DND-41 (cell line): ENCODE results near the gene CD99L2.

ENCODE experiments used
- ATAC-seq: fragments of 200-7000 bp; cut with Tn5 transposase; 3 replicates; pipeline ENCODE4 v1.9.1; 2021; ENCODE audit warnings: low read depth; ENCODE audit not compliant: insufficient read depth
- DNase-seq: peaks from one replicate; pipeline ENCODE4 v3.0.0-alpha.2; 2020
- H2AFZ ChIP-seq: 2 replicates; pipeline ENCODE4 v1.6.0; 2012; ENCODE audit warnings: low read depth, low read length
- H3K27ac ChIP-seq: 2 replicates; pipeline ENCODE4 v1.5.1; 2012; ENCODE audit warnings: low read length, inconsistent platforms
- H3K27me3 ChIP-seq: fragments of 200-600 bp; sonication (generic); 2 replicates; pipeline ENCODE4 v1.6.0; 2012; ENCODE audit warnings: low read length, mild to moderate bottlenecking, inconsistent platforms; ENCODE audit not compliant: insufficient read depth, poor library complexity
- H3K36me3 ChIP-seq: 2 replicates; pipeline ENCODE4 v1.5.1; 2012; ENCODE audit warnings: low read length, inconsistent platforms; ENCODE audit not compliant: insufficient read depth
- H3K4me1 ChIP-seq: 2 replicates; pipeline ENCODE4 v1.5.1; 2012; ENCODE audit warnings: mild to moderate bottlenecking, low read length; ENCODE audit not compliant: insufficient read depth
- H3K4me2 ChIP-seq: 2 replicates; pipeline ENCODE4 v1.6.0; 2012; ENCODE audit warnings: mild to moderate bottlenecking, moderate library complexity, low read length, inconsistent platforms; ENCODE audit not compliant: insufficient read depth
- H3K4me3 ChIP-seq, 2 experiments: fragments of 200-600 bp in 1 of 2; shearing (Covaris generic) in 1 of 2; 2 replicates each; pipeline ENCODE4 v1.5.1; 2012 to 2016; ENCODE audit warnings: inconsistent platforms in 2 of 2, low read length in 2 of 2, mild to moderate bottlenecking in 2 of 2, low read depth in 1 of 2, moderate library complexity in 1 of 2
- H3K79me2 ChIP-seq: 2 replicates; pipeline ENCODE4 v1.6.0; 2012; ENCODE audit warnings: low read length, inconsistent platforms; ENCODE audit not compliant: insufficient read depth
- H3K9ac ChIP-seq: 2 replicates; pipeline ENCODE4 v1.6.0; 2012; ENCODE audit warnings: low read depth, mild to moderate bottlenecking, inconsistent platforms, low read length, moderate library complexity
- H3K9me3 ChIP-seq: 2 replicates; pipeline ENCODE4 v1.5.1; 2012; ENCODE audit warnings: low read length, moderate library complexity, mild to moderate bottlenecking, inconsistent platforms; ENCODE audit not compliant: insufficient read depth, severe bottlenecking
- H4K20me1 ChIP-seq: 2 replicates; pipeline ENCODE4 v1.6.0; 2012; ENCODE audit warnings: low read length; ENCODE audit not compliant: insufficient read depth
- EZH2 ChIP-seq: IDR thresholded peaks from 3 replicates; pipeline ENCODE4 v1.6.1; 2012; ENCODE audit warnings: borderline replicate concordance, low read depth, mild to moderate bottlenecking, moderate library complexity, low read length, inconsistent platforms; ENCODE audit not compliant: severe bottlenecking
- TF ChIP-seq, protein P1 (sequence below): IDR thresholded peaks from 2 replicates; pipeline ENCODE4 v1.5.1; 2012; ENCODE audit warnings: borderline replicate concordance, low read length, moderate library complexity, mild to moderate bottlenecking; ENCODE audit not compliant: poor library complexity, severe bottlenecking; ENCODE audit errors: extremely low read depth

CD99L2 gene

DNA sequence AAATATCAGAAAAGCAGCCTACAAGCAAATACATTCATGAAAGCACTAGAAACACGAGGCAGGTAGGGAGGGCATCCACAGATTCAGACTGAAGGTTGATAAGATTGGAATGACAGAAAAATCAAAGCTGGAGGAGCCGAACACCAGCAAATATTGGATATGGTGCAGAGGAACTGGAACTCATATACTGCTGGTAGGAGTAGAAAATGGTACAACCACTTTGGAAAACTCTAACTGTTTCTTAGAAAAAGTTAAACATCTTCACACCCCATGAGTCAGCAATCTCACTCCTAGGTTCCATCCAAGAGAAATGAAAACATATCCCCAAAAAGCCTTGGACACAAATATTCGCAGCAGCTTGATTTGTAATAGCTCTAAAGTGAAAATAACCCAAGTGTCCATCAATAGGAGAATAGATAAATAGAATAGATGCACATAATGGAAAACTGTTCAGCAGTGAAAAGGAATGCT lies 27.1 kb downstream of the CD99L2 start:
- H3K9me3 ChIP-seq = no peaks in the 10 kb centered on the region
- no peak overlapping the region for H2AFZ ChIP-seq
- H3K4me3 ChIP-seq = no peak overlapping the region
- H3K27me3 ChIP-seq = no peaks in the 10 kb centered on the region
- DNase-seq = no peak
- no peak for ATAC-seq
- H3K36me3 ChIP-seq = no peaks in the 10 kb centered on the region; the same call in 1 of the 2 replicates
- H3K4me1 ChIP-seq = no peaks in the 10 kb centered on the region
- no peak overlapping the region for H3K4me2 ChIP-seq
- H3K27ac ChIP-seq = no peak overlapping the region
- H4K20me1 ChIP-seq = peaks cover 4% of the 10 kb centered on the region
- peaks cover 7% of the 10 kb centered on the region; the same call in 1 of the 2 replicates for H3K79me2 ChIP-seq
- TF ChIP-seq EZH2 = no peak
- no peak overlapping the region for H3K9ac ChIP-seq

DNA sequence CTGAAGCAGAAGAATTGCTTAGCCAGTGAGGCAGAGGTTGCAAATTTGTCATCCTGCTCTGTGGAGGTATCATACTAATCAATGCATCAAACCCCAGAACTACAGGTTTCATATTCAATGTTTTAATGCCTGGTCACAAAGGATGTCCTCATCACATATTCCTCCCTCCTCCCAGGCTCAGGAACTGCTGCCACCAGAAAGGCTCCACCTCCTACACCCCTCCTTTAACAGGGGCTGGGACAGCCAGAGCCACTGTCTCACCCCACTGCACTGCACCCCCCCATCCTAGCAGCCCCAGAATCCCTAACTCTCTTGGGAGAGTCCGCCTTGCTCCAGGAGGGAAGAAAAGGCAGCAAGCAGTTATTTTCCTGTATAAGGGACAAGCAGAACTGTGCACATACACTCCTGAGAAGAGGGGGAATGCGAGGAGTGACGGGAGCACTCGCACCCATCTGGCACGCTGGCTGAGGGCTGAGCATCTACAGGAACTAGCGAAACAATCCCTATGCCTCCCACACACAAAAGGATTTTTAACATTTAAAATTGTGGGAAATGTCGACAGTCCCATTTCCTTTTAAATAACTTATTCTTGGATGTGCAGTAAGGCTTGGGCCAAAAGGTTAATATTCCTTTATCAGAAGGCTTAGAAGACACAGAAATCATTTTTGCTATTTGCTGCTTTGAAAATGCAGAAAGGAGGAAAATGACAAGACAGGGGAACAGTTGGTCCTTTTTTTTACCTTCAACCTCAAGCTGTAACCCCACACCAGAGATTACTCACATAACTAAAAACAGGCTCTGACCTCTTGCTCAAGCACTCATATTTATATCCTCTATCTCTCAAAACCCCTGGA lies 27.8 kb downstream of the CD99L2 start:
- Histone ChIP-seq H3K27ac (no peak overlapping the region), H3K9me3 (no peaks in the 10 kb centered on the region), H3K4me2 (no peak overlapping the region), H3K4me1 (no peaks in the 10 kb centered on the region), H3K79me2 (peaks cover 7% of the 10 kb centered on the region; the same call in 1 of the 2 replicates), H3K9ac (no peak overlapping the region), H4K20me1 (peaks cover 4% of the 10 kb centered on the region), H3K4me3 (no peak overlapping the region), H3K27me3 (no peaks in the 10 kb centered on the region), H3K36me3 (no peaks in the 10 kb centered on the region), H2AFZ (no peak overlapping the region)
- ATAC-seq (no peak), DNase-seq (no peak)
- TF ChIP-seq, protein P1, sequence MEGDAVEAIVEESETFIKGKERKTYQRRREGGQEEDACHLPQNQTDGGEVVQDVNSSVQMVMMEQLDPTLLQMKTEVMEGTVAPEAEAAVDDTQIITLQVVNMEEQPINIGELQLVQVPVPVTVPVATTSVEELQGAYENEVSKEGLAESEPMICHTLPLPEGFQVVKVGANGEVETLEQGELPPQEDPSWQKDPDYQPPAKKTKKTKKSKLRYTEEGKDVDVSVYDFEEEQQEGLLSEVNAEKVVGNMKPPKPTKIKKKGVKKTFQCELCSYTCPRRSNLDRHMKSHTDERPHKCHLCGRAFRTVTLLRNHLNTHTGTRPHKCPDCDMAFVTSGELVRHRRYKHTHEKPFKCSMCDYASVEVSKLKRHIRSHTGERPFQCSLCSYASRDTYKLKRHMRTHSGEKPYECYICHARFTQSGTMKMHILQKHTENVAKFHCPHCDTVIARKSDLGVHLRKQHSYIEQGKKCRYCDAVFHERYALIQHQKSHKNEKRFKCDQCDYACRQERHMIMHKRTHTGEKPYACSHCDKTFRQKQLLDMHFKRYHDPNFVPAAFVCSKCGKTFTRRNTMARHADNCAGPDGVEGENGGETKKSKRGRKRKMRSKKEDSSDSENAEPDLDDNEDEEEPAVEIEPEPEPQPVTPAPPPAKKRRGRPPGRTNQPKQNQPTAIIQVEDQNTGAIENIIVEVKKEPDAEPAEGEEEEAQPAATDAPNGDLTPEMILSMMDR = no peak
- TF ChIP-seq EZH2 = no peak

DNA sequence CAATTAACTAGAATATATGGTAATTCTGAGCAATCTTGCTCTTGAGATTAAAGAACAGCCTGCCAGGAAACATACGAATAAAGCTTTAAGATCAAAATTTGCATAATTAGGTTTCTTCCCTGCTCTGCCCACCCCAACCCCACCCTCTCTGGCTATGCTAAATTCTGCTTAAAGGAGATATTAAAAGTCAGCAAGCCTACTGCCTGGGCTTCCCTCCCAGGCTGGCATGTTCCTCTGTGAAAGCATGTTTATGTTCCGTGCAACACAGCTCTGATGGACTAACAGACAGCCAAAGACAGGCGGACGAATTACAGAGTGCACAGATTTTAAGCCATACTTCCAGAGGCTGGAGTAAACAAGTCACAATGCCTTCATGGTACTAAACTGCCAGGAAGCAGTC lies 28.4 kb downstream of the CD99L2 start:
- Histone ChIP-seq H3K4me3 (no peak overlapping the region), H3K79me2 (peaks cover 7% of the 10 kb centered on the region; the same call in 1 of the 2 replicates), H3K4me2 (no peak overlapping the region), H4K20me1 (peaks cover 4% of the 10 kb centered on the region), H2AFZ (no peak overlapping the region), H3K9ac (no peak overlapping the region), H3K36me3 (no peaks in the 10 kb centered on the region), H3K27ac (no peak overlapping the region), H3K27me3 (no peaks in the 10 kb centered on the region), H3K9me3 (no peaks in the 10 kb centered on the region), H3K4me1 (no peaks in the 10 kb centered on the region)
- no peak for TF ChIP-seq EZH2
- TF ChIP-seq, protein P1 = no peak
- DNase-seq (no peak), ATAC-seq (no peak)

DNA sequence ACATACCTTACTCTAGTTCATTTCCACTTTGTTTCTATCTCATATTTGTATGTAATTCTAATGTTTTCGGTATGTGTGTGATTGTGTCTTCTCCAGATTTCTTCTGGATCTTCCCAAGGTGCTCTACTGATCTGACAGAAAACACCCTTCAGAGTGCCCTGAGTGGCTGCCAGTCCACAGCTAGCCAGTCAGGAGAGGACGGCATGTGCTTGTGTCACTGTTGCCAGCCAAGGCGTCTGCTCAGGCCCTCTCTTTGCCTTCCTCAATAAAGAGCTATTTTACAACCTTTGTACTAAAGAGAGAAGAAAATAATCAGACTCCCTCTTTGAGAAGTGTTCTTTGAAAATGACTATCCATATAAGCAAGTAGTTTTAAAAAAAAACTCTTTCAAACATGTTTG lies 29.0 kb downstream of the CD99L2 start:
- H2AFZ ChIP-seq = no peak overlapping the region
- TF ChIP-seq, protein P1 = no peak
- no peak for TF ChIP-seq EZH2
- ATAC-seq (no peak), DNase-seq (no peak)
- no peak overlapping the region for H3K4me2 ChIP-seq
- H3K79me2 ChIP-seq = peaks cover 7% of the 10 kb centered on the region; the same call in 1 of the 2 replicates
- H3K9ac ChIP-seq = no peak overlapping the region
- peaks cover 4% of the 10 kb centered on the region for H4K20me1 ChIP-seq
- no peak overlapping the region for H3K27ac ChIP-seq
- no peak overlapping the region for H3K4me3 ChIP-seq
- no peaks in the 10 kb centered on the region for H3K27me3 ChIP-seq
- H3K4me1 ChIP-seq = no peaks in the 10 kb centered on the region
- H3K9me3 ChIP-seq = no peaks in the 10 kb centered on the region
- peaks cover under 1% of the 10 kb centered on the region; the same call in 1 of the 2 replicates for H3K36me3 ChIP-seq
